ENCODE measurements around the gene BEND5. TPM values are rescaled to one million over a fixed set of nuclear protein-coding genes. Genes with fewer than 3 reads are reported as not detected.

BEND5 gene
- total RNA-seq, 1 experiment from 2014 or later = not detected

GRCh38 chr1:48746906-48747305 lies 29.8 kb downstream of the BEND5 start:
- BruUV-seq (replicated peaks) = no TSS peak
- Histone ChIP-seq H3K36me3 (ENCODE audit: control insufficient read depth, insufficient read depth, low read length) (no peaks in the 10 kb centered on the region), H3K27me3 (ENCODE audit: control insufficient read depth, insufficient read depth, low read length) (peaks cover 3% of the 10 kb centered on the region), H3K9me3 (ENCODE audit: control insufficient read depth, insufficient read depth, low read depth, low read length) (no peaks in the 10 kb centered on the region), H3K27ac (ENCODE audit: low read length) (no peak overlapping the region), H3K4me3 (ENCODE audit: low read depth in 2 of 2, low read length in 2 of 2) (no peak overlapping the region), H3K4me1 (ENCODE audit: control insufficient read depth, insufficient read depth, low read length) (no peaks in the 10 kb centered on the region)
- no peak for DNase-seq (ENCODE audit: low read depth, low spot score)
- in situ Hi-C loops (cut with HindIII; ENCODE audit: low pct_unique_long_range_greater_than_20kb, low sequenced_read_pairs) = no loop called here
- no peak for TF ChIP-seq TCF7L2 (IDR thresholded peaks at IDR 0.05; ENCODE audit: low read depth, low read length)
- TF ChIP-seq CTCF (IDR thresholded peaks at IDR 0.05) = no peak
- TF ChIP-seq, protein P1, sequence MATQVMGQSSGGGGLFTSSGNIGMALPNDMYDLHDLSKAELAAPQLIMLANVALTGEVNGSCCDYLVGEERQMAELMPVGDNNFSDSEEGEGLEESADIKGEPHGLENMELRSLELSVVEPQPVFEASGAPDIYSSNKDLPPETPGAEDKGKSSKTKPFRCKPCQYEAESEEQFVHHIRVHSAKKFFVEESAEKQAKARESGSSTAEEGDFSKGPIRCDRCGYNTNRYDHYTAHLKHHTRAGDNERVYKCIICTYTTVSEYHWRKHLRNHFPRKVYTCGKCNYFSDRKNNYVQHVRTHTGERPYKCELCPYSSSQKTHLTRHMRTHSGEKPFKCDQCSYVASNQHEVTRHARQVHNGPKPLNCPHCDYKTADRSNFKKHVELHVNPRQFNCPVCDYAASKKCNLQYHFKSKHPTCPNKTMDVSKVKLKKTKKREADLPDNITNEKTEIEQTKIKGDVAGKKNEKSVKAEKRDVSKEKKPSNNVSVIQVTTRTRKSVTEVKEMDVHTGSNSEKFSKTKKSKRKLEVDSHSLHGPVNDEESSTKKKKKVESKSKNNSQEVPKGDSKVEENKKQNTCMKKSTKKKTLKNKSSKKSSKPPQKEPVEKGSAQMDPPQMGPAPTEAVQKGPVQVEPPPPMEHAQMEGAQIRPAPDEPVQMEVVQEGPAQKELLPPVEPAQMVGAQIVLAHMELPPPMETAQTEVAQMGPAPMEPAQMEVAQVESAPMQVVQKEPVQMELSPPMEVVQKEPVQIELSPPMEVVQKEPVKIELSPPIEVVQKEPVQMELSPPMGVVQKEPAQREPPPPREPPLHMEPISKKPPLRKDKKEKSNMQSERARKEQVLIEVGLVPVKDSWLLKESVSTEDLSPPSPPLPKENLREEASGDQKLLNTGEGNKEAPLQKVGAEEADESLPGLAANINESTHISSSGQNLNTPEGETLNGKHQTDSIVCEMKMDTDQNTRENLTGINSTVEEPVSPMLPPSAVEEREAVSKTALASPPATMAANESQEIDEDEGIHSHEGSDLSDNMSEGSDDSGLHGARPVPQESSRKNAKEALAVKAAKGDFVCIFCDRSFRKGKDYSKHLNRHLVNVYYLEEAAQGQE (IDR thresholded peaks at IDR 0.05; ENCODE audit: insufficient read depth in 1 of 2, low read depth in 2 of 2, low read length in 1 of 2) = no peak
- TF ChIP-seq SIN3A (IDR thresholded peaks at IDR 0.05; ENCODE audit: borderline replicate concordance, insufficient read depth, low read depth, low read length) = no peak
- TF ChIP-seq POLR2AphosphoS5 (IDR thresholded peaks at IDR 0.05; ENCODE audit: low read depth, low read length) = no peak
- ChIA-PET POLR2A (no interaction called here), CTCF (interaction anchor here (0.6 kb wide), 1 partner anchor 45 kb away, joined by 4 read pairs; no protein-coding TSS in a partner anchor)
- no peak for ATAC-seq
- intact Hi-C loops (cut with micrococcal nuclease; ENCODE audit: unreplicated experiment) = no loop called here

GRCh38 chr1:48744032-48744431 lies 32.7 kb downstream of the BEND5 start:
- Histone ChIP-seq H3K36me3 (ENCODE audit: control insufficient read depth, insufficient read depth, low read length) (no peaks in the 10 kb centered on the region), H3K4me1 (ENCODE audit: control insufficient read depth, insufficient read depth, low read length) (no peaks in the 10 kb centered on the region), H3K9me3 (ENCODE audit: control insufficient read depth, insufficient read depth, low read depth, low read length) (no peaks in the 10 kb centered on the region), H3K4me3 (ENCODE audit: low read depth in 2 of 2, low read length in 2 of 2) (no peak overlapping the region), H3K27ac (ENCODE audit: low read length) (no peak overlapping the region), H3K27me3 (ENCODE audit: control insufficient read depth, insufficient read depth, low read length) (peaks cover 3% of the 10 kb centered on the region)
- in situ Hi-C loops (cut with HindIII; ENCODE audit: low pct_unique_long_range_greater_than_20kb, low sequenced_read_pairs) = no loop called here
- ChIA-PET POLR2A (no interaction called here), CTCF (no interaction called here)
- DNase-seq (ENCODE audit: low read depth, low spot score) (no peak), ATAC-seq (no peak)
- TF ChIP-seq SIN3A (IDR thresholded peaks at IDR 0.05; ENCODE audit: borderline replicate concordance, insufficient read depth, low read depth, low read length) (no peak), TCF7L2 (IDR thresholded peaks at IDR 0.05; ENCODE audit: low read depth, low read length) (no peak), POLR2AphosphoS5 (IDR thresholded peaks at IDR 0.05; ENCODE audit: low read depth, low read length) (no peak), CTCF (IDR thresholded peaks at IDR 0.05) (no peak)
- TF ChIP-seq, protein P1 (IDR thresholded peaks at IDR 0.05; ENCODE audit: insufficient read depth in 1 of 2, low read depth in 2 of 2, low read length in 1 of 2) = no peak
- BruUV-seq (replicated peaks) = no TSS peak
- intact Hi-C loops (cut with micrococcal nuclease; ENCODE audit: unreplicated experiment) = no loop called here
